NOMO-1 treated with DMSO at 0.1 percent for 48 hours (cell line): ENCODE measurements around the gene ZGRF1.
"Not testable (repeated sequence)": the region's sequence is repeated elsewhere in the genome, so short reads cannot be mapped to it uniquely, and the experiment has no call there.

ENCODE experiments used
- DNase-seq: peaks from one replicate; lab custom pipeline; 2025; ENCODE audit not compliant: unreplicated experiment; lab: John Stamatoyannopoulos, UW

ZGRF1 gene

GRCh38 chr4:112560084-112560483 is 76.6 kb downstream of the ZGRF1 start:
- DNase-seq = peak; percentile 90

DNA sequence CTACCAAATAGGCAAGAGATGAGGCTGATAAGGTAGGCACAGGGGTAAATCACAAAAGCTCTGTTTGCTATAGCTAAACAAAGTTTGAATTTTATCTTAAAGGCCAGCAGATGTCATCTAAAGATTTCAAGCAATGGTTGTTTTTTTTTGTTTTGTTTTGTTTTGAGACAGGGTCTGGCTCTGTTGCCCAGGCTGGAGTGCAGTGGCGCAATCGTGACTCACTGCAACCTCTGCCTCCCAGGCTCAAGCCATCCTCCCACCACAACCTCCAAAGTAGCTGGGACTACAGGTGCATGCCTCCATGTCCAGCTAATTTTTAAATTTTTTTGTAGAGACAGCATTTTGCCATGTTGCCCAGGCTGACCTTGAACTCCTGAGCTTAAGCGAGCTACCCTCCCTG is 77.7 kb downstream of the ZGRF1 start:
- no peak for DNase-seq

- DNase-seq = no peak
These were observed 78.9 kb downstream of the ZGRF1 start for GRCh38 chr4:112557676-112558411.

GRCh38 chr4:112554271-112554670 is 82.4 kb downstream of the ZGRF1 start:
- not testable (repeated sequence) for DNase-seq

- no peak for DNase-seq
These were observed 84.0 kb downstream of the ZGRF1 start for GRCh38 chr4:112552668-112553067.

DNA sequence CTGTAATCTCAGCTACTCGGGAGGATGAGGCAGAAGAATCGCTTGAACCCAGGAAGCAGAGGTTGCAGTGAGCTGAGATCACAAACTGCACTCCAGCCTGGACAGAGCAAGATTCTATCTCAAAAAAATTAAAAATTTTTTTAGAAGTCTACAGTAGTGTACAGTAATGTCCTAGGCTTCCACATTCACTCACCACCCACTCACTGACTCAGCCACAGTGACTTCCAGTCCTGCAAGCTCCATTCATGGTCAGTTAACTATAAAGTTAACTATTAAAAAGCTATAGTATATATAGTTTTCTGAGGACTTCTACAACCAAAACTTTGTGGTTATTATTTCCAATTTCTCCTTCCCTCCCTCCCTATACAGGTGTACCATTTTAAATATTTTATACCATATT is 86.0 kb downstream of the ZGRF1 start:
- no peak for DNase-seq

- no peak for DNase-seq
These were observed 90.2 kb downstream of the ZGRF1 start for GRCh38 chr4:112546476-112546875.

- DNase-seq = peak; percentile 58
These were observed 91.4 kb downstream of the ZGRF1 start for GRCh38 chr4:112545346-112545745.

DNA sequence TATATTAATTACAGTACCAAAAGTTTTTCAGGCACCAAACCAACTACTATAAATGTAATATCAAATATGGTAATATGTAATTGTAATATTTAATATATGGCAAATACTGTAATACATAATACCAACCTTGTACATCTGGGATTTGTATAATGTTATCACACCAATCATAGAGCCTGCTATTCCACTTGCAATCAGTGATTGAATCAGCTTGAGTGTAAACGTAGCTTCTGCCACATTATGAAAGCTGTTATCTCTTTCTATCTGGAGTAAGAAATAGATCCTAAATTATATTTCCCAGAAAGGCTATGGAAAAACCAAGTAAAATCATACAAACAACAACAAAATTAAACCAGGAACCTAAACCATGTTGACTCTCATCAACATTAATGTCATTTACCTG is 96.0 kb downstream of the ZGRF1 start:
- DNase-seq = no peak

DNA sequence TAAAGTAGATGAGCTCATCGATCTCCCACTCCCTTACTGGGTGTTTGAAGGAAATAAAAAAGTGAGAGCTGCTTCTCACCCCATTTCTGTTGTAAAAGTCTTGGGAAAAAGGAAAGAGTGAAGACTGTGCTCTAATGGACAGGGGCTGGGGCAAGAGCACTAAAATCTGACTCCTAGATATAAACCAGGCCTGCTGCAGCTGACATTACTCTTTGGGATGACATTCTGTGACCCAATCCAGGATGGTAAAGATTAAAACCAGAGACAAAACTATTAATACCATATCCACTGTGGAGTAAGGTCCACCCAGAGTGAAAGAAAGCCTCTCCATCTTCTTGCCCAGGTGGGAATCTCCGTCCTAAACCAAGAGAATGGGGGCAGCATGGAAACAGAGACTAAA is 100.6 kb downstream of the ZGRF1 start:
- DNase-seq = no peak

DNA sequence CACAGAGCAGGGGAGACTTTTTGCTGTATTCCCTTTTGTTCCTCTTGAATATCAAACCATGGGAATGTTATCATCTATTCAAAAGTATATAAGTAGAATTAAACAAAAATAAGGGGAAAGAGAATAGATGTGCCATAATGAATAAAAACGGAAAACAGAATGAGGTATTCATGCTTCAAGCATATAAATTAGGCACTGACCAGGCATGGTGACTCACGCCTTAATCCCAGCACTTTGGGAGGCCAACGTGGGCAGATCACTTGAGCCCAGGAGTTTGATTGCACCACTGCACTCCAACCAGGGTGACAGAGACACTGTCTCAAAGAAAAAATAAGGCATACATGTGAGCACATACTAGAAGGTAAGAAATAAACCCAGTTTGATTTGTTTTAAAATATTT is 104.4 kb downstream of the ZGRF1 start:
- no peak for DNase-seq

GRCh38 chr4:112531146-112531545 is 105.6 kb downstream of the ZGRF1 start:
- DNase-seq = no peak

GRCh38 chr4:112526061-112526460 is 110.6 kb downstream of the ZGRF1 start:
- DNase-seq = no peak

DNA sequence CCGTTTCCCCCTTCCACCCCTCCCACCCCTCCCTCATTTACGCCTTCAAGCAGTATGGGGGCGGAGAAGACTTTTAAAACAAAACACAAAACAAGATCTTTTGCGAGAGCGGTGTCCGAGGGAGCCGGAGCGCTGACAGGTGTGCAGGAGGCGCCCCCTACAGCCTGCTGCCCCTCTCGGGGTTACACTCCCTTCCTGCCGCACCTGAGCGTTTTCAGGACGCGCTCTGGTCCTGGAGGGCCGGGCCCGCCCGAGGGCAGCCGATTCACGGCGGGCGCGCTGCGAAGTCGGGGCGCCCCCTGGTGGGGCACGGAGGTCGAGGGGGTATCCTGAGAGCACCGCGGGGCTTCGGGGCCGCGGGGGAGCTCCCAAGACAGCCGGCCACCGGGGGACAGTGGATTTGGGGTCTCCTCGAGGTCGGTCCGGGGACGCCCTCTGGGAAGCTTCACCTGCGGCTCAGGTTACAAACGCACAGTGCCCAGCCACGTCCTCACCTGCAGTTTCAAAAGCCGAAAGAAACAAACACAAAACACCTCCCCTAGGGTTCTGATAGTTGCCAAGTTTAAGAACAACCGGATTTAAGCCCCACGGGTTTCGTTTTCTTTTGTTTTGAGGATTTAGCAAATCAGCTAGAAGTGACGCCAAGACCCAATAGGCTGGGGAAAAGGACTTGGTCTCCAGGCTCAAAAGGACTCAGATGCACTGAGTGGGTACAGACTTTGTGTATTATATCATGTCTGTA is 112.8 kb downstream of the ZGRF1 start:
- peak; percentile 47 for DNase-seq

GRCh38 chr4:112523008-112523721 is 113.5 kb downstream of the ZGRF1 start:
- peak; percentile 47 for DNase-seq

- DNase-seq = not testable (repeated sequence)
These were observed 114.3 kb downstream of the ZGRF1 start for GRCh38 chr4:112522431-112522830.

DNA sequence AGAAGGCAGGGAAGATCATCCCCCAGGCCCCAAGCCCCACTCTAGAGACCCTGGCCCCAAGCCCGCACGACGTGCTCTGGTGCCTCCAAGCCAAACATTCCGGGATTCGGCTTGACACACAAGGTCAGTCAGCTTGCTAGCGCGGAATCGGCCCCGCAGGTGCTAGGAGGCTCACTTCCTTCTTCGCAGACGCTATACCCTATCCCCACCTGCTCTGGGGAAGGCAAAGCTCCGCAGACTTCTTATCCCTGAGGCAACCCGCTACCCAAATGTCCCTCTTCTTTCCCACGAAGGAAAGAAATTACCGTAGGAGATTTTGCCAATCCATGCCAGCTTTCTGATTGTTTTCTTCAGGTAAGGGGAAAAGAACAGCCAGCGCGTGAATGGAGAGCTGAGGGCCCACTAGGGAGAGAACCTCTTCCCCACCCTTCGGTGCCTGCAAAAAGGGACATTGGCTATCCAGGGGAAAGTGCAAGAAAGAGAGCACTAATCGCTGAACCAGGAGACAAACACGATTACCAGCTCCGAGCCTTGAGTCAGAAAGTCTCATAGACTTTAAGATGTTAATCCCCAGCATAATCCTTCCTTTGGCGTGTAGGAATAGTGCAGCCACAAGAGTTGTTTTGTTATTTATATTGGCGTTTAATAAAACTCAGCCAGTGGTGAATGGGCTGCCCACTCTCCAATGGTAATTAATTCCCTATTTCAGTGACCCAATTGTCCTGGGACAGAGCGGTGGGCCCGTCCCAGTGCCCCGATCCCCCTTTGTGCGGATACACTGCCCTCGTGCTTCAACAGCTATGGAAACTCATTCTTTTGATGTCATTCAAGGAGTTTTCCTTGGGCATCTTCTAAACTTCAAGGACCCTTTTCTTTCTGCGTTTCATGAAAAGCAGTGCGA is 115.3 kb downstream of the ZGRF1 start:
- DNase-seq = no peak

DNA sequence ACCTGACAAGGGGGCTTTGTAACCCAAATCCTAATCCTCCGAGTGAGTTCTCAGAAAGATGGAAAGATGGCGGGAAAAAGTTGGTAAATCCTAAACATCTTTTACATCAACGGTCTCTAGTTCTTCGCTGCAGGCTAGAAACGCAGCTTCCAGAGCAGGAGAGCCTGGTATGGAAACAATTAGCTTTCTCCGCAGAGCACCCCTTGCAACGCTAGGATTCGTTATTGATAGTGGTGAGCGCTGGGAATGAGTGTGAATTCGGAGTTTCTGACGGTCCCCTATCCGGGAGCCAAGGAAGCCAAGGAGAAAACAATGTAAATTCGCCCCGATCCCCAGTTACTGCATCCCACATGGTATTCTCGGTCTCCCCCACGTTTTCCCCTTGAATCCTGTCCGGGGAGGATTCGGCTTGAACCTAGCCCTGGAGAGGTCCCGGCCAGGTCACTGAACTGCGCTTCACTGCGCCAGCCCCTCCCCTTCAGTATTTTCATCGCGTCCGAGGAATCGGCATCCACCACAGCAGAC is 116.0 kb downstream of the ZGRF1 start:
- DNase-seq = no peak

DNA sequence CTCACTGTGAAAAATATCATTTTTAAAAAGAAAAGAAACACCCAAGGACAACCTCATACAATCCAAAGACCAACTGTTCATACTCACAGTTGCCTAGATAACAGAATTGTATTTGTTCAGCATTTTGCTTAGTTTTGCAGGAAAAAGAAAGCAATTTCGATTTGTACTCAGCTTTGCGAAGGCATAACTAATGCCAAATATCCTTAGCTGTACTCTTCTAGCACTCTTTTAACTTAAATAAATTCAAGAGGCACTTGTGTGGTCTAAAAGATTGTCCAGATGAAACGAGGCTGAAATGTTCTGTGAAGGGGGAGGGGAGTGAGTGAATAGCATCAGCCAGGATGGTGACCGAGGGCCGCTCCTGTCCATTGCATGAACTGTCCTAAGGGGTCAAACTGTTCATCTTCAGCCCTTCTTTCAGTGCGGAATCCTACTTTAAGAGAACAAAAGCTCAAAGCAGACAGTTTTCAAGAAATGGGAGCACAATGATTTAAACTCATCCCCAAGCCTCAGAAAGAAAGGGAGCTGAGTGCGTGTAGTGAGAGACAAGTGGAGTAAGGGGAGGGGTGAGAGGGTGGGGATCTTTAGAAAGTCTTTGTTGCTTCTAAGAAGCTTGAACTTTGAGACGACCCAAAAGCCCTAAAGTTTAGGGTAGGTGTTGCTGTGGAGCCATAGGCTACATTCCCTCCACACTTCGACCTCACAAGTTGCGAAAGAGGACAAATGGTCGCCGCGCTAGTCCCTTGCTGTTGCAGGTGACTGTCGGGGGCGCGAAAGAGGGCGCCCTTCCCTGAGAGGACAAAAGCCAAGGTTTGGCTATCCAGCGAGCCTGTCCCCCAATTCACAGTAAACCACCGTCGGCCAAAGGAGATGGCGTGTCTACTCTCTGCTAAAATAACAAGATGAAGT is 116.8 kb downstream of the ZGRF1 start:
- no peak for DNase-seq

GRCh38 chr4:112518675-112519074 is 118.0 kb downstream of the ZGRF1 start:
- no peak for DNase-seq
